B cell (primary cell): Measurements from ENCODE around the gene GIPC1. TPM values are rescaled to one million over a fixed set of nuclear protein-coding genes. Genes with fewer than 3 reads are reported as not detected.

ENCODE experiments used
- ATAC-seq: fragments of 200-7000 bp; cut with Tn5 transposase; one replicate; pipeline ENCODE4 v1.10.0; 2021; ENCODE audit warnings: low read depth, mild to moderate bottlenecking, moderate number of reproducible peaks, moderate library complexity
- CTCF ChIA-PET: fragments of 350-600 bp; sonication (Branson Sonifier 250); formaldehyde crosslinking; loops from one replicate; lab custom pipeline; 2021; ENCODE audit warnings: antibody characterized with exemption, inconsistent platforms; lab: Charles Lee
- POLR2A ChIA-PET: fragments of 350-600 bp; sonication (Branson Sonifier 250); formaldehyde crosslinking; loops from one replicate; lab custom pipeline; 2021; ENCODE audit warnings: antibody characterized with exemption; lab: Charles Lee
- DNase-seq: peaks from one replicate; pipeline ENCODE4 v3.0.0; 2013
- H2AFZ ChIP-seq: 2 replicates; pipeline ENCODE4 v1.6.1; 2012; ENCODE audit warnings: mild to moderate bottlenecking, low read depth, low read length; ENCODE audit not compliant: insufficient read depth, poor library complexity, severe bottlenecking
- H3K27ac ChIP-seq, 2 donors: 1 replicate in 1 of 2; 2 replicates in 1 of 2; pipeline ENCODE4 v1.5.1; 2012 to 2013; ENCODE audit warnings: low read length in 2 of 2, mild to moderate bottlenecking in 2 of 2, moderate library complexity in 1 of 2
- H3K27me3 ChIP-seq, 4 experiments: fragments of 200-600 bp in 1 of 4; sonication (generic) in 1 of 4; replicated peaks in 1 of 4; 1 replicate in 2 of 4; 2 replicates in 2 of 4; pipeline versions ENCODE4 v1.6.1 to v1.7.0; 2013 to 2016; ENCODE audit warnings: low read length in 3 of 4, mild to moderate bottlenecking in 2 of 4, mixed read lengths in 1 of 4, moderate library complexity in 1 of 4; ENCODE audit not compliant: insufficient read depth in 4 of 4, control insufficient read depth in 3 of 4; ENCODE audit errors: control extremely low read depth in 1 of 4
- H3K36me3 ChIP-seq, 2 experiments: replicated peaks in 1 of 2; 1 replicate in 1 of 2; 2 replicates in 1 of 2; pipeline versions ENCODE4 v1.6.1 to v1.7.1; 2013; ENCODE audit warnings: low read length in 1 of 2; ENCODE audit not compliant: insufficient read depth in 2 of 2, control insufficient read depth in 1 of 2; ENCODE audit errors: control extremely low read depth in 1 of 2, extremely low read depth in 1 of 2
- H3K4me1 ChIP-seq, 2 donors: fragments of 200-600 bp in 1 of 2; sonication (generic) in 1 of 2; 1 replicate in 1 of 2; 2 replicates in 1 of 2; pipeline versions ENCODE4 v1.5.1 to v1.6.1; 2013 to 2017; ENCODE audit warnings: low read length in 2 of 2; ENCODE audit not compliant: control insufficient read depth in 2 of 2, insufficient read depth in 2 of 2
- H3K4me2 ChIP-seq: replicated peaks from 2 replicates; pipeline ENCODE3; 2012; ENCODE audit warnings: mild to moderate bottlenecking, low read depth, low read length; ENCODE audit not compliant: poor library complexity, severe bottlenecking
- H3K4me3 ChIP-seq, 5 experiments: fragments of 200-600 bp in 1 of 5; sonication (generic) in 1 of 5; 1 replicate in 3 of 5; 2 replicates in 2 of 5; pipeline versions ENCODE4 v1.5.1 to v1.7.0; 2011 to 2016; ENCODE audit warnings: low read length in 4 of 5, mild to moderate bottlenecking in 4 of 5, low read depth in 2 of 5, control low read depth in 1 of 5, moderate library complexity in 1 of 5; ENCODE audit not compliant: insufficient read depth in 1 of 5; ENCODE audit errors: control extremely low read depth in 1 of 5, extremely low read depth in 1 of 5
- H3K79me2 ChIP-seq: fragments of 200-600 bp; sonication (generic); one replicate; pipeline ENCODE4 v1.6.0; 2016; ENCODE audit warnings: low read length; ENCODE audit not compliant: control insufficient read depth, insufficient read depth
- H3K9ac ChIP-seq: fragments of 200-600 bp; sonication (generic); 2 replicates; pipeline ENCODE4 v1.6.1; 2017; ENCODE audit warnings: mild to moderate bottlenecking, low read length, moderate library complexity
- H3K9me3 ChIP-seq, 3 donors: one replicate each; pipeline versions ENCODE4 v1.6.1 to v1.7.1; 2013; ENCODE audit warnings: low read length in 2 of 3; ENCODE audit not compliant: control insufficient read depth in 2 of 3, insufficient read depth in 1 of 3; ENCODE audit errors: control extremely low read depth in 1 of 3
- H4K20me1 ChIP-seq: 2 replicates; pipeline ENCODE4 v1.6.0; 2012; ENCODE audit warnings: mild to moderate bottlenecking, low read length; ENCODE audit not compliant: insufficient read depth, control insufficient read depth, poor library complexity, severe bottlenecking
- H3K27ac Mint-ChIP-seq: one replicate; pipeline ENCODE4 v1.8.0; 2021; ENCODE audit warnings: mixed read lengths
- H3K27me3 Mint-ChIP-seq: one replicate; pipeline ENCODE4 v1.8.0; 2021; ENCODE audit warnings: mixed read lengths
- H3K4me1 Mint-ChIP-seq: one replicate; pipeline ENCODE4 v1.8.0; 2021; ENCODE audit warnings: mixed read lengths
- H3K4me3 Mint-ChIP-seq: one replicate; pipeline ENCODE4 v1.8.0; 2021; ENCODE audit warnings: mixed read lengths
- H3K9me3 Mint-ChIP-seq: one replicate; pipeline ENCODE4 v1.8.0; 2022; ENCODE audit warnings: mixed read lengths; ENCODE audit not compliant: insufficient read depth
- EZH2 ChIP-seq: IDR thresholded peaks from 2 replicates; pipeline ENCODE4 v1.6.1; 2012; ENCODE audit warnings: borderline replicate concordance, low read depth, mild to moderate bottlenecking, moderate library complexity, low read length; ENCODE audit not compliant: insufficient read depth, poor library complexity, severe bottlenecking
- WGBS: methylation state at CpG from one replicate; pipeline ENCODE4 v1.1.5; 2013; ENCODE audit warnings: missing lambda C conversion rate; ENCODE audit not compliant: insufficient coverage; 5-methylcytosine and 5-hydroxymethylcytosine counted together
- intact Hi-C: fragments of 100-400 bp; cut with micrococcal nuclease; formaldehyde crosslinking; loops from one replicate; pipeline ENCODE4 v1.10.0; 2022
- polyA plus RNA-seq: library from polyadenylated mRNA; depleted of rRNA; stranded (reverse); fragments of >200 nt; gene quantifications from 2 replicates; pipeline ENCODE4 v1.2.3, GENCODE V29; 2012
- total RNA-seq, 2 donors: library from RNA; stranded (reverse); fragments of 120-200 nt in 1 of 2; gene quantifications; 1 replicate in 1 of 2; 2 replicates in 1 of 2; pipeline versions ENCODE4 v1.2.3 to v1.2.4, GENCODE V29; 2013 to 2022
- TF ChIP-seq, protein P1 (sequence below): fragments of 200-600 bp; IDR thresholded peaks from one replicate; pipeline ENCODE4 v1.8.0; 2022; ENCODE audit warnings: antibody characterized with exemption, mild to moderate bottlenecking

Gene GIPC1
- total and polyA plus RNA-seq, 2 donors (not counting 1 experiment from before 2014, with no cell fraction given) = 11.3 to 12.0 TPM

GRCh38 chr19:14496834-14497227, 904 bp upstream of the GIPC1 start:
- peaks cover 0 to 4% (median 0%) of the 10 kb centered on the region in 3 donors for H3K9me3 ChIP-seq
- TF ChIP-seq, protein P1, sequence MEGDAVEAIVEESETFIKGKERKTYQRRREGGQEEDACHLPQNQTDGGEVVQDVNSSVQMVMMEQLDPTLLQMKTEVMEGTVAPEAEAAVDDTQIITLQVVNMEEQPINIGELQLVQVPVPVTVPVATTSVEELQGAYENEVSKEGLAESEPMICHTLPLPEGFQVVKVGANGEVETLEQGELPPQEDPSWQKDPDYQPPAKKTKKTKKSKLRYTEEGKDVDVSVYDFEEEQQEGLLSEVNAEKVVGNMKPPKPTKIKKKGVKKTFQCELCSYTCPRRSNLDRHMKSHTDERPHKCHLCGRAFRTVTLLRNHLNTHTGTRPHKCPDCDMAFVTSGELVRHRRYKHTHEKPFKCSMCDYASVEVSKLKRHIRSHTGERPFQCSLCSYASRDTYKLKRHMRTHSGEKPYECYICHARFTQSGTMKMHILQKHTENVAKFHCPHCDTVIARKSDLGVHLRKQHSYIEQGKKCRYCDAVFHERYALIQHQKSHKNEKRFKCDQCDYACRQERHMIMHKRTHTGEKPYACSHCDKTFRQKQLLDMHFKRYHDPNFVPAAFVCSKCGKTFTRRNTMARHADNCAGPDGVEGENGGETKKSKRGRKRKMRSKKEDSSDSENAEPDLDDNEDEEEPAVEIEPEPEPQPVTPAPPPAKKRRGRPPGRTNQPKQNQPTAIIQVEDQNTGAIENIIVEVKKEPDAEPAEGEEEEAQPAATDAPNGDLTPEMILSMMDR = no peak
- no peak for TF ChIP-seq EZH2
- DNase-seq (no peak), ATAC-seq (no peak)
- no peaks in the 10 kb centered on the region for H3K36me3 ChIP-seq
- H4K20me1 ChIP-seq = no peaks in the 10 kb centered on the region
- H3K27ac Mint-ChIP-seq = peak overlapping the region; percentile 26
- no peaks in the 10 kb centered on the region for H3K27me3 ChIP-seq
- H3K27ac ChIP-seq = no peak overlapping the region
- ChIA-PET CTCF (interaction anchor here (2.4 kb wide), 1 partner anchor 8 kb away, joined by 9 read pairs; no protein-coding TSS in a partner anchor), POLR2A (interaction anchor here (0.7 to 1.0 kb wide), 3 partner anchors 21 to 643 kb away, joined by 3 to 6 read pairs (median 3); partner anchors contain the start of genes DNAJB1 and IL27RA)
- peak overlapping the region; percentile 90 for H3K4me2 ChIP-seq
- intact Hi-C loops = loop anchor here (1.0 kb wide), 1 partner anchor 21 kb away; the partner anchor contains the start of gene DNAJB1
- peaks cover 6 to 16% of the 10 kb centered on the region in 2 donors for H3K4me1 ChIP-seq
- WGBS = 93% methylated on average over 6 of the region's 7 CpGs
- no peak overlapping the region for H3K9ac ChIP-seq
- no peaks in the 10 kb centered on the region for H3K9me3 Mint-ChIP-seq
- peak overlapping the region; percentile 85 for H3K4me3 Mint-ChIP-seq
- peak overlapping the region; percentile 3 for H2AFZ ChIP-seq
- H3K4me3 ChIP-seq = no peak overlapping the region
- H3K27me3 Mint-ChIP-seq = no peaks in the 10 kb centered on the region
- H3K79me2 ChIP-seq = no peaks in the 10 kb centered on the region
- H3K4me1 Mint-ChIP-seq = peaks cover 14% of the 10 kb centered on the region

DNA sequence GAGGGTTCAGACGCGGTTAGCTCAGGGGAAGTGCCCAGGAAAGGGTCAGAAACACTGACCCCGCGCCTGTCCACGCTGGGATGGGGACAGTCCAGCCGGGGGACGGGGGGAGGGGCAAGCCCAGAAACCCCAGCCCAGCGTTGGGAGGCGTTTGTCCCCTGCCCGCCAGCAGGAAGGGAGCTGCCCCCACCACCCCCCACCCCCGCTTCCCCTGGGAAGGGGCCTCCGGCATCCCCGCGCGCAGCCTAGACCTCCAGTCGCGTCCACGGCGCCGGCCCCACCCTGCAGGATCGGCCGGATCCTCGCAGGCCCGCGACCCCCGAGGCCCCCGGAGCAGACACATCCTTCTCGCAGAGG, 277 bp downstream of the GIPC1 start:
- WGBS = under 1% methylated on average over 19 of the region's 28 CpGs
- H3K79me2 ChIP-seq = no peaks in the 10 kb centered on the region
- ATAC-seq = no peak
- peaks cover 6 to 16% of the 10 kb centered on the region in 2 donors for H3K4me1 ChIP-seq
- peak overlapping the region in 1 of 2 donors; percentile 19 for H3K27ac ChIP-seq
- Mint-ChIP-seq H3K27me3 (no peaks in the 10 kb centered on the region), H3K27ac (peak overlapping the region; percentile 78), H3K9me3 (no peaks in the 10 kb centered on the region), H3K4me3 (peak overlapping the region; percentile 86), H3K4me1 (peaks cover 14% of the 10 kb centered on the region)
- no peak for DNase-seq
- ChIA-PET CTCF (interaction anchor here (0.6 to 2.4 kb wide), 6 partner anchors 9 to 1992 kb away, joined by 3 to 9 read pairs (median 4); no protein-coding TSS in a partner anchor), POLR2A (interaction anchor here (0.5 to 1.4 kb wide), 3 partner anchors 14 to 549 kb away, joined by 3 to 6 read pairs (median 4); no protein-coding TSS in a partner anchor)
- H3K27me3 ChIP-seq = no peaks in the 10 kb centered on the region
- no peak for TF ChIP-seq EZH2
- TF ChIP-seq, protein P1 = no peak
- H3K4me3 ChIP-seq = peak overlapping the region in 4 of 5 experiments; percentile 62 to 69 (median 62)
- peak overlapping the region; percentile 70 for H3K9ac ChIP-seq
- H3K4me2 ChIP-seq = peak overlapping the region; percentile 90
- H2AFZ ChIP-seq = peak overlapping the region; percentile 81
- no peaks in the 10 kb centered on the region for H4K20me1 ChIP-seq
- H3K36me3 ChIP-seq = no peaks in the 10 kb centered on the region
- intact Hi-C loops = loop anchor here (1.0 kb wide), 1 partner anchor 23 kb away; the partner anchor contains the start of gene DNAJB1
- H3K9me3 ChIP-seq = peaks cover 0 to 4% (median 0%) of the 10 kb centered on the region in 3 donors
